Stimulated activated CD4-positive, alpha-beta T cell treated with anti-CD3 and anti-CD28 coated beads, Interleukin-1b, Interleukin-23, amount 100 ng/mL, for 24 hours (primary cell): Measurements from ENCODE around the gene KRTAP5-10.
"Not testable (repeated sequence)": the region's sequence is repeated elsewhere in the genome, so short reads cannot be mapped to it uniquely, and the experiment has no call there.

ENCODE experiments used
- DNase-seq, 4 experiments: peaks; one replicate each; pipeline ENCODE4 v3.0.0-alpha.2; 2020; ENCODE audit warnings: low read depth in 4 of 4, low spot score in 1 of 4

The KRTAP5-10 gene

GRCh38 chr11:71565263-71565662 lies at the start of gene KRTAP5-10:
Gene KRTAP5-10, plus strand, starts transcription at chr11:71565563. Its CDS starts 25 bp downstream, at chr11:71565588.
- no peak for DNase-seq

GRCh38 chr11:71518506-71519471 lies 46.6 kb upstream of the KRTAP5-10 start:
- DNase-seq: no peak

- no peak for DNase-seq
Observed at GRCh38 chr11:71519546-71519945, 45.8 kb upstream of the KRTAP5-10 start.

- no peak for DNase-seq
Observed at GRCh38 chr11:71525188-71525937, 40.0 kb upstream of the KRTAP5-10 start.

GRCh38 chr11:71525938-71526495 lies 39.3 kb upstream of the KRTAP5-10 start:
- no peak for DNase-seq

GRCh38 chr11:71526796-71527575 lies 38.4 kb upstream of the KRTAP5-10 start, which contains the start of gene KRTAP5-7:
Gene KRTAP5-7, plus strand, starts transcription at chr11:71527267. Its CDS starts 34 bp downstream, at chr11:71527301.
- DNase-seq: not testable (repeated sequence)

GRCh38 chr11:71527576-71528210 lies 37.7 kb upstream of the KRTAP5-10 start:
- no peak for DNase-seq

GRCh38 chr11:71530602-71531001 lies 34.8 kb upstream of the KRTAP5-10 start:
- DNase-seq: no peak

GRCh38 chr11:71532036-71532610 lies 33.2 kb upstream of the KRTAP5-10 start:
- DNase-seq: no peak

GRCh38 chr11:71534711-71535608 lies 30.4 kb upstream of the KRTAP5-10 start:
- DNase-seq: not testable (repeated sequence)

GRCh38 chr11:71535825-71536224 lies 29.5 kb upstream of the KRTAP5-10 start:
- no peak for DNase-seq

GRCh38 chr11:71537537-71537936 lies 27.8 kb upstream of the KRTAP5-10 start:
- DNase-seq: no peak

- not testable (repeated sequence) for DNase-seq
Observed at GRCh38 chr11:71537977-71538665, 27.2 kb upstream of the KRTAP5-10 start, which contains the start of gene KRTAP5-8. Gene KRTAP5-8, plus strand, starts transcription at chr11:71538025. Its CDS starts 31 bp downstream, at chr11:71538056.

- no peak for DNase-seq
Observed at GRCh38 chr11:71538666-71538990, 26.7 kb upstream of the KRTAP5-10 start.

- DNase-seq: no peak
Observed at GRCh38 chr11:71539017-71539416, 26.3 kb upstream of the KRTAP5-10 start.

- DNase-seq: not testable (repeated sequence)
Observed at GRCh38 chr11:71539971-71540370, 25.4 kb upstream of the KRTAP5-10 start.

GRCh38 chr11:71540521-71541304 lies 24.6 kb upstream of the KRTAP5-10 start:
- DNase-seq: not testable (repeated sequence)
